NCI-H146 treated with DMSO at 0.1 percent for 48 hours (cell line): Measurements from ENCODE around the gene CACNG4.

Experiments used
- DNase-seq: peaks from one replicate; lab custom pipeline; 2025; ENCODE audit not compliant: unreplicated experiment; lab: John Stamatoyannopoulos, UW

Gene CACNG4

DNA sequence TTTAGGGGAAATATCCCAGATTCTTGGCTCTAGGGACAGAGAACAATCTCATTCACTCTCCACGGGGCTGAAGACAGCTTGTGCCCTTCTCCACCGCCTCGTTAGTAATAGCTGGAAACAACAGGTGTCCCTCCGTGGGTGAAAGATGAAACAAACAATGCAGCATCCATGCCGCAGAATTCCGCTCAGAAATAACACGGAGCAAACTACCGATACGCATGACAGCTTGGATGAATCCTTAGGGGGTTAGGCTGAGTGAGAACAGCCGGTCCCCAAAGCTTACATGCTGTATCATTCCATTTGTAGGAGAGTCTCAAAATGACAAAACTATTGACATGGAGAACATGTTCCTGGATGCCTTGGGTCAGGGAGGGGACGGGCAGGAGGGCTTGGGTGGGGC is 50.5 kb downstream of the CACNG4 start:
- DNase-seq: no peak

DNA sequence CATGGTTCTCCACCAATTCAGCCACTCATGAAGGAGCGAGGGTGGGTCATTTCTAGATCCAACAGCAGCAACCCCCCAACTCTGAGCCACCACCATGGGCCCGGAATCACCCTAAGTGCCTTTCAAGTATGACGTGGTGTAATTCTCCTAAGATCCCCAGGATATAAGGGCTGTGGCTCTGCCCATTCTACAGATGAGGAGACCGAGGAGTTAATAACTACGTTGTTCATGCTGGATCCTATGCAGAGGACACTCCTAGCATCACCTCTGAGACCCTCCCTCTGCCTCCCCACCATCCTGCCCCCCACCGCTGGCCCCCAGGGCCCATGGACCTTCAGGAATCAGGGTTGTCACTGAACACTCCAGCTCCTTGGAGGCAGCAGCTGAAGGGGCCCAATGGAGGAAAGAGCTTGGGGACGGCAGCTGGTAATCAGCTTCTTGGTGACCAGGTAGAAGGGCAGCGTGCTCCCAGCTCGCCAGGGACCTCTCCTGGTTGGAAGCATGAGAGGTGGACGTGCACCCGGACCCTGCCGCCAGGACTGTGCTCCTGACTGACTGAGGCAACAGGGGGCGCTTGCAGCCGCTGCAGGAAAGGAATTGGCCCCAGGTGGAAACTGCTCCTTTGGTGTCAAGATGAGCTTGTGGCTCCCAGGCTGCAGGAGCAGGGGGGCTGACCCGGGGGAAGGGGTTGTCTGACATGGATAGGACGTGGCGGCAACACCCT is 51.7 kb downstream of the CACNG4 start:
- DNase-seq: no peak

DNA sequence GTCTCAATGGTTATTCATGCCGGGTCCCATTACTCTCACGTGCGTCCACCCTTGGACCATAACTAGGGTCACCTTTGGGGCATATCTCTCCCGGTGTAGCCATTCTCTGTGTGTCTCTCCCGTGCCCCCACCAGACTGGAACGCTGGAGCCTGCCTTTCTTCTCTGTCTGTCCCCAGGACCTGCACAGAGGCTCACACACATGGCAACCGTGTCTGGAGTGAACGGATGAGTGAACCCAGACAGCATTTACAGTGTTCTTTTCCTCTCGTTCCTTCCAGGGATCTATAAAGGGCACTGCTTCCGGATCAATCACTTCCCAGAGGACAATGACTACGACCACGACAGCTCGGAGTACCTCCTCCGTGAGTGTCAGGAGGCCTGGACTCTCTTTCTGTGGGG is 53.4 kb downstream of the CACNG4 start:
- no peak for DNase-seq

DNA sequence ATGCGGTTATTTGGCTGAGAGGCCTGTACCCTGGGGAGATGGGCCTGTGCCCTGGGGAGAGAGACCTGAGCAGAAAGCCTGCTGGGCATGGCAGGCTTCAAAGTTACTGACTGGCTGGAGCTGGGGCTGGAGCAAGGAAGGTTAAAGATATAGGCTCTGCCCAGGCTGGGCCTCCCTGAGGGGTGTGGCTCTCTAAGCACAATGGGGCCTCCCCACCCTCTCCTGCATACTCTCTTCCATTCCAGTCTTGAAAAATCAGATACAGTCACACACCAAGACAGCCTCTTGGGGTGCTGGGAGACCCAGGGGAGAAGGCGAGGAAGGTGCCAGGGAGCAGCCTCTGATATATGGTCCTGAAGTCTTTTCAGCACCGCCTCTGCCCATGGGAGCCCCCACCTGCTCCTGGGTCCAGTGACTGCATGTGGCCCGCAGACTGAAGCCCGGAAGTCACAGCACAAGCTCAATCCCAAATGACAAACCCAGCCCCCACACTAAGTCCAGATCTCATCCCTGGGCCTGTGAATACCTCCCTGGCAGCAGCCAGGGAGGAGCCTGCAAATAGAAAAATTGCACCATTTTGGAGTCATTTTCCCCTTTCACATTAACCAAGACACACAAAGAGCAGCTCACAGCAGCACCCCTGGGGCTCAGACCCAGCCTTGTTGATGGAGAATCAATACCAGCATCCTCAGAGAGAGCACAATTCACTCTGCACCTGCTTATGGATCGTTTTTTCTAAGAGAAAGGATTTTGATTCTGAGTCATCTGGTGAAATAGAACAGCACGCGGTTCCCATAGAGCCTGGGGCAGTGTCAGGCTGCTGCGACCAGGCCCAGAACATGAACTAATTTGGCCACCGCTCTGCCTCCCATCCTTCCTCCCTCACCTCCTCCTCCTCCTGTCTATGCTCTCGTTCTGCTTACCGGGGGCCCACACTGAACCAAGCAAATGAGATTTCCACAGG is 54.2 kb downstream of the CACNG4 start:
- DNase-seq: peak; percentile 96

DNA sequence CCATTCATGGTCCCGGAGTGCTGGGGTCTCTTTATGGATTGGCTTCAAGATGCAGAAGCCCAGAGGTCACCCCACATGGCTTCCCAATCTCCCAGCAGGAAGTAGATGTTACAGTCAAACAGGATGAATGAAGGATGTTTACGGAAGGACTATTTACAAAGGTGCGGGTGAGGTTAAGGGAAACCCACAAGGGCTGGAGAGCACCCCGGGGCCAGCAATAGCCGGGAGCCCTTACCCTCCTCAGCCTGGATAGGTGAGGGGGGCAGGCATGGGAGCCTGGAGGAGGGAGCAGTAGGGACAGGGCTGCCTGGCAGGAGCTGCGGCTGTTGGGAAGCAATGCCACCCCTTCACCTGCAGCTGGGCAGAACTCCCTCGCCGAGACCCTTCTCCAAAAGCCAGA is 55.3 kb downstream of the CACNG4 start:
- no peak for DNase-seq

DNA sequence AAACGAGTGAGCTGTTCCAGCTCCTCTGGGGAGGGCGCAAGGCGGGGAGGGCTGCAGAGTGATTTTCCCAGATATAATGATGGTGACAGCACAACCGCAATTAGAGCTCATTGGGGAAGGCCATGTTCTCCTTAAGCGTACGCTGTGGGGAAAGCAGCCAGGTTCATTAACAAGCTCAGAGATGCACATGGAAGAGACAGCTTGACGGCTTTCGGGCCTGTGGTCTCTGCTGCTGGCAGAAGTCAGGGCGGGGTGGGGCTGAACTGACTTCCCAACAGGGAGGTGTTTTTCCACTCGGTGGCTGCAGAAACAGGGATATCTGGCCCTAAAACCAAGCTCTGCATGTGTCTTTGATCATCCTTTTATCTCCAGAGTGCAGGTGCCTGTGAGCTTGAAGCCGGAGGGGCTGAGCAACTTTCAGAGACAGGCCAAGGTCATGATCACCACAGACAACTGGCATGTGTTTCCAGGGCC is 55.8 kb downstream of the CACNG4 start:
- no peak for DNase-seq

DNA sequence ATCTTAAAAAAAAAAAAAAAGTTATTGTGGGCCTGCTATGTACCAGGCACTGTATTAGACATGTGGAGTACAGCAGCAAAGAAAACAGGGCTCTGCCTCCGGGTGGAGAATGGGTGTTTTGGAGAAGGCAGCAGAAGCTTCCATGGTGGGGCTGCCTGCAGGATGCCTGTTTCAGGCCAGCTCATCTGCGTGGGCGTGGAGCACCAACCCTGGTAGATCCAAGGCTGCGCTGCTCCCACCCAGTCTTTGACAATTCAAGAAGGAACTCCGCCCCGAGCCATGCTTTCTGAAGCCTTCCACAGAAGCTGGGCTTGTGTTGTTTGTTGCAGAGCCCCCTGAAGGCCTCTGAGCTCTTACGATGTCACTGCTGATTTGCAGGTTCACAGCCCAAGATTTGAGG is 56.7 kb downstream of the CACNG4 start:
- DNase-seq: no peak

DNA sequence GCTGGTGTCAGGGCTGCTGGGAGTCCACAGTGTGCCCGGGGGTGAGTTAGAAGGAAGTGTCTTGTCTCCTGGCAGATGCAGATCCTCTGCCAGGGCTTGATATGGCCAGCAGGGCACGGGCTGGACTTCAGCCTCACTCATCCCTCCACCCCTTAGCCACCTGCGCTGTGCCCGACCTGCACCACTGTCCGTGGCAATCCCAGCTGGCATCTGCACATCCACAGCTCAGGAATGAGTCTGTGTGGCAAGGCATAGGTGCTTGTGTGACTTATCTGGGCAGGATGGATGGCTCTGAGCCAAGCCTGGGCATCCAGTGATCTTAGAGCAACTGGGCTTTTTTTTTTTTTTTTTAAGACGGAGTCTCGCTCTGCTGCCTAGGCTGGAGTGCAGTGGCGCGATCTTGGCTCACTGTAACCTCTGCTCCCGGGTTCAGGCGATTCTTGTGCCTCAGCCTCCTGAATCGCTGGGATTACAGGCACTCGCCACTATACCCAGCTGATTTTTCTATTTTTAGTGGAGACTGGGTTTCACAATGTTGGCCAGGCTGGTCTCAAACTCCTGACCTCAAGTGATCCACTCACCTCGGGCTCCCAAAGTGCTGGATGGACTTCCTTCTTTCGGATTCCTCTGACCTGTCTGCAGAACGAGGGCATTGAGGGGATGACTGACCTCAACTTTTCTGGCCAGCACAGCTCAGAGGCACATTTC is 57.4 kb downstream of the CACNG4 start:
- no peak for DNase-seq

DNA sequence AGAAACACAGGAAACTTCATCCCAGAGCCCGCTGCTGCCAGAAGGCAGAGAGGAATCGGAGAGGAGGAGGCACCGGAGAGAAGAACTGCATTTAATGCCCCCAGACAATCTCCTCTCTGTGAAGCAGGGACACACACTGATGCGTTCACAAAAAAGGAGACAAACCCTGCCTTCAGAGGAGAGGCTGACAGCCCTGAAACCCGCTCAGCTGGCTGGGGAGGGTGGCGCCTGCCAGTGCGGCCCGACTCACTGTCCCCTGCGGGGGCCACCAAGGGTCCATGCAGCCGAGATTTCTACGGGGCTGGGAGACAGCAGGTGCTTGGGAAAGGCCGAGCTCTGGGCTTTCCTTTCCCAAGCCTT is 57.9 kb downstream of the CACNG4 start:
- no peak for DNase-seq

DNA sequence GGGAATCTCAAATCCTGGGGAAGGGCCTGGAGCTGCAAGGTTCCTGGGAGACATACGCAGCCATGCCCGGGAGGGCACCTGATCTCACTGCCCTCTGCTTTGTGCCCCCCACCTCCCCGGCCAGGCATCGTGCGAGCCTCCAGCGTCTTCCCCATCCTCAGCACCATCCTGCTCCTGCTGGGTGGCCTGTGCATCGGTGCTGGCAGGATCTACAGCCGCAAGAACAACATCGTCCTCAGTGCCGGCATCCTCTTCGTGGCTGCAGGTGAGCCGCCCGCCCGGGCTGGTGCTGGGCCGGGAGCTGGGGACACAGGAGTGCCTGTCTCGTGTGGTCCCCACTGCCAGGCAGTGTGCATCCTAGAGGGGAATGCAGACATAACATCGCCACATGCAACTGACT is 60.2 kb downstream of the CACNG4 start:
- no peak for DNase-seq

DNA sequence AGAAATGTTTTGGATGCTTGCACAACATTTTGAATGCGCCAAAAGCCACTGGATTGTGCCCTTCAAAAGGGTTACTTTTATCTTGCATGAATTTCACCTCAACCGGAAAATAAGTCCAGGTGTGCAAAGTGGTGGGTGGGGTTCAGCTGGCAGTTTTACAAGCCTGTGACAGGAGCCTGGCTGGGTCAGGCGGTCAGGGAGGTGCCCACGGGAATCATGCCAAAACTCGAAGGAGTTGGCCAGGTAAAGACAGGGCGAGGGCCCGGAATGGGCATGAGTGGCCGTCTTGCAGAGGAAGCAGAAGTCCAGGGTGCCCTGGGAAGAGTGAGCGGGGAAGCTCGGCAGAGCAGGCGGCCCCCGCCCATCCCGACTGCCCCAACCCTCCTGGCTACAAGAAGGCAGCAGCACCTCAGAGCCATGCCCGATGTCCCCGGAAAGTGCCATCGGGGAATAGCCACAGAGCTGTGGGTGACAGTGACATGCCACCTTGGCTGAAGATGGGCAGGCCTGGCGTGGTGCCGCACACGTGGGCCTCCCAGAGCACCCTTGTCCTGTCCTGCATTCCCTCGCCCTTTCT is 60.8 kb downstream of the CACNG4 start:
- DNase-seq: no peak

DNA sequence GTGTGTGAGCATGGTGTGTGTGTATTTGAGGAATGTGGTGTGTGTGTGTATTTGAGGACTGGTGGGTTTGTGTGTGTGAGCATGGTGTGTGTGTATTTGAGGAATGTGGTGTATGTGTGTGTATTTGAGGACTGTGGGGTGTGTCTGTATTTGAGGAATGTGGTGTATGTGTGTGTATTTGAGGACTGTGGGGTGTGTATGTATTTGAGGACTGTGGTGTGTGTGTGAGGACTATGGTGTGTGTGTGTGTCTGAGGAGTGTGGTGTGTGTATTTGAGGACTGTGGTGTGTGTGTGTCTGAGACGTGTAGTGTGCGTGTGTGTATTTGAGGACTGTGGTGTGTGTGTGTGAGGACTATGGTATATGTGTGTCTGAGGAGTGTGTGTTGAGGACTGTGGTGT is 61.8 kb downstream of the CACNG4 start:
- no peak for DNase-seq

DNA sequence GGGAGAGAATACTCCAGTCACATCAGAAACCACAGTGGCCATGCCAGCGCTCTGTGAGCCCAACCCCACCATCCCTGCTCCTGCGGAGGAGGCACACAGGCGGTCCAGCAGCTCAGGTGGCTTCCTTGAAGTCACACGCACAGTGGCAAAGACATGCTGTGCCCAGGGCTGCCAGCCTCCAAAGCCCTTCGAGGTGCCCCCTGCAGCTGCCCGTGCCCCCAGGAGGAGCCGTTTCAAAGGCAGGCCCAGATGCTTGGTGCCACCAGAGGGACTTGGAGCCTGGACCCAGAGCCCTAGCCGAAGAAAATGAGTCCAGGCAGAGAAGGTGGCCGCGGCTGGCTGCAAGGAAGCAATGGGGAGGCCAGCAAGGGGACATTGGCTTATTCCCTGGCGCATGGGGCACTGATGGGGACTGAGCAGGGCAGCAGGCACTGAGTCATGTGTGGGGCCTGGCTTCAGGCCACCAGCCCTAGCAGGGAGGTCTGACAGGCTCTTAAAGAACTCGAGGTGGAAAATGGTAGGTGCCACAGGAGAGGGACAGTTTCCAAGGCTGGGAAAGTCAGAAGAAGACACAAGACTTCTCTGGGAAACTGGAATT is 62.6 kb downstream of the CACNG4 start:
- no peak for DNase-seq

DNA sequence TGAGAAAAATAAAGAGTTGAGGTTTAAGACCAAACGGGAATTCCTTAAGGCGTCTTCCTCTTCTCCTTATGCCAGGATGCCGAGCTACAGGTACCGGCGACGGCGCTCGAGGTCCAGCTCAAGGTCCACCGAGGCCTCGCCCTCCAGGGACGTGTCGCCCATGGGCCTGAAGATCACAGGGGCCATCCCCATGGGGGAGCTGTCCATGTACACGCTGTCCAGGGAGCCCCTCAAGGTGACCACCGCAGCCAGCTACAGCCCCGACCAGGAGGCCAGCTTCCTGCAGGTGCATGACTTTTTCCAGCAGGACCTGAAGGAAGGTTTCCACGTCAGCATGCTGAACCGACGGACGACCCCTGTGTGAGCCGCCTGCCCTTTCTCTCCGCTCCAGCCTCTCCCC is 66.1 kb downstream of the CACNG4 start:
- no peak for DNase-seq

DNA sequence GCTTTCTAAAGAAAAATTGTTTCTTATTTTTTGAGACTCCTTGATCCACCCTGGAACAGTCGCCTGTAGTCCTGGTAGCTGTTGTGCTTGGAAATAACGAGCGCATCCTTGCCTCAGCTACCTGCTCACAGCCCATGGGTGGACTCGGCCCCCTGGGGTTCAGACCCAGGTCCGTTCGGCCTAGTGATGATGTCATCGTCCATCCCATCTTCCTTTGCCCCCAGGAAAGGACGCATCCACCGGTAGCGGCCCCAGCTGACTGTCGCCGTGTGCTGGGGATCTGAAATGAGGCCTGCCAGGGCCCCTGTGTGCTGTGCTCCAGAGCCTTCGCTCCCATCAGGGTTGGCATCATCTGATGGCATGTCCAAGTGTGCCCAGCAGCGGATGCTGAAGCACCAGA is 67.9 kb downstream of the CACNG4 start:
- no peak for DNase-seq

DNA sequence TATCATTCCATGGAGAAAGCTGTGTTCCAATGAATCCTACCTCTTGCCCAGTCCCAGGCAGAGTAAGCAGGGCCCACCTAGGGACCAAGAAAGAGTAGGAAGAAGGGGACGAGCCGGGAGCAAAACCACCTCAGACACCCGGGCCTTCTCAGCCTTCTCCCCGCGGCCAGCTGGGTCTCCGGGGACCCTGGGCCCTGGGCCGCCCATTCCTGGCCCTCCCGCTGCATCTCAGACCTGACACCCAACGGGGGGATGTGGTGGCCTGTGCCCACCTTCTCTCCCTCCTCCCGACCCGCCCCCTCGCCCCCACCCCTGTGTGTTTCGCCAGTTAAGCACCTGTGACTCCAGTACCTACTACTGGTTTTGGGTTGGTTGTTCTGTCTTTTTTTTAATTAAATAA is 68.5 kb downstream of the CACNG4 start:
- no peak for DNase-seq

DNA sequence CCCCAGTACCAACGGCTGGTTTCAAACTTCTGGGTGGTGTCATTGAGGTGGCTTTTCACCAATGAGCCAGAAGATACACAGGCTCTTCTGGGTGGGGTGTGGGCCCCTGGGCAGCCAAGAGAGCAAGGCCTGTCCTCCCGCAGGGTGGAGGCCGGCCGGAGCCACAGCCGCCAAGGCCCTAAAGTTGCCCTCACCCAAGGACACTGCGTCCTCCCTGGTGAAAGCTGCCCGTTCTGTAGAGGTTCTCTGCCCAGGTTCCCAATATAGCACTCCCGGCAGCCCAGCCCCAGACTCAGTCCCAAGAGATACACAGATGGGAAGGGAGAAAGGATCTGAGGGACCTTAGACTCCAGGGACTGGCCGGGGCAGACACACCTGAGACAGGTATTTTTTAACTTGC is 69.1 kb downstream of the CACNG4 start:
- DNase-seq: no peak

DNA sequence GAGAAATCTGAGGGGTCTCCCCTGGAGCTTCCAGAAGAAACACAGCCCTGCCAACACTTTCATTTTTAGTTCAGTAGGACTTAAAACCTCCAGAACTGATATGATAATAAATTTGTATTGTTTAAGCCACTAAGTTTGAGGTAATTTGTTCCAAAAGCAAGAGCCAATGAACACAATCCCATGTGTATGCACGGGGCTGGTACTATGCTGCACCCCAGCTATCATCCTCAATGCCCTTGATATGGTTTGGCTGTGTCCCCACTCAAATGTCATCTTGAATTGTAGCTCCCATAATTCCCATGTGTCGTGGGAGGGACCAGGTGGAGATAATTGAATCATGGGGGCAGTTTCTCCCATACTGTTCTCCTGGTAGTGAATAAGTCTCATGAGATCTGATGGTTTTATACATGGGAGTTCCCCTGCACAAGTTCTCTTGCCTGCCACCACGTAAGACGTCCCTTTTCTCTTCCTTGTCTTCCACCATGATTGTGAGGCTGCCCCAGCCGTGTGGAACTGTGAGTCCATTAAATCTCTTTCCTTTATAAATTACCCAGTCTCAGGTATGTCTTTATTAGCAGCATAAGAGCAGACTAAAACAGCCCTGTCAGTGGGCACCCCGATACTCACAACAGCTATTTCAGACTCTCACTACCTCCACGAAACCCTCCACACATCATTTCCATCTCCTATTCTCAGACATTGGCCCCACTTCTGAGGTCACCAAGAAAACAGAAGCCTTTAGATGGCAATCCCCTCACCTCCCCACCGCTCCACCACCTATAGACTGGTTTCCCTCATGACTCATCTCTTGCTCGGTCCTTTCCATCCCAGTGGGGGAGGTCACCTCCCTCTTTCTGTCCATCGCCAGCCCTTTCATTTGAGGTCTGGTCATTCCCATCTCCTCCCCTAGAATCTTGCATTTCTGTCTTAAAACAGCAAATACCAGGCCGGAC is 70.9 kb downstream of the CACNG4 start:
- no peak for DNase-seq

DNA sequence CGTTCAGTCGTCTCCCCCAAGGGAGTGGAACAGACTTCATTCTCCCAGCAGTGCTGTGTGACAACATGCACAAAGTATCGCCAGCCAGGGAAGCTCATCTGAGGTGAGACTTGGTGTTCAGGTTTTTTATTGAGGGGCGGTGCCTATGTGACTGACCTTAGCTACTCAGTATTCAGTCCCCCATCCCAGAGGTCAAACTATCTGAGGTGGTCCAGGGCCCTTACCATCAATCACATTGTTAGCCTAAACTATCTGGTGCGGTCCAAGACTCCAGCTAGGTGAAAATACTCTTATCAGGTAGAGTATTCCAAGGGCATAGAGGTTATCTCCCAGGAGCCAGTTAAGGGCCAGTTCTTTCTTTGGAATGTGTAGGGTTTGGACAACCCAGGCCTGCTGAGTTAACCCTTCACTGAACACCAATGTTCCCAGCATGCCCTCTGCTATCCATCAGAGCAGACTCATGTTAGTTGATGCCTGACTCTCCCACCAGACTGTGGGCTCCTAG is 74.4 kb downstream of the CACNG4 start:
- DNase-seq: no peak

DNA sequence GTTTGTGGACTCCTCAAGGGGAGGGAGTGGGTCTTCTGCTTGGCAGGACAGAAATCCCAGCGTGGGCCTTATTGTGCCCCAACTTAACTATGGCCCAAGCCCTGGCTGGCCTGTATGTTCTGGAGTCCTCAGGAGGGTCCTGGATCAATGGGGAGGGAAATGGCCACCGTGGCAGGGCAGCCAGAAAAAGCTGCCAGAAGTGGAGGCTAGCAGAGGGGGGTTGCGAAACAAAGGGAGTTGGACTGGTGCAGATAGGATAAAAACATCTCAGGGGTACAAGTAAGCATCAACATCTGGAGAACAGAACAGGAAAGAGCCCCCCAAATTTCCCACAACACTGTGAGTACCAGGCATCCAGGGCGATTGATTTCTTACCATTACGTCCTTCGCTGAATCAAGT is 76.1 kb downstream of the CACNG4 start:
- no peak for DNase-seq
